ENCODE results near the gene GLO1. TPM values are rescaled to one million over a fixed set of nuclear protein-coding genes. Genes with fewer than 3 reads are reported as not detected.

Gene GLO1
- polyA plus RNA-seq, 1 donor (not counting 4 experiments of a cell fraction or from before 2014, with no cell fraction given), result 301 TPM

DNA sequence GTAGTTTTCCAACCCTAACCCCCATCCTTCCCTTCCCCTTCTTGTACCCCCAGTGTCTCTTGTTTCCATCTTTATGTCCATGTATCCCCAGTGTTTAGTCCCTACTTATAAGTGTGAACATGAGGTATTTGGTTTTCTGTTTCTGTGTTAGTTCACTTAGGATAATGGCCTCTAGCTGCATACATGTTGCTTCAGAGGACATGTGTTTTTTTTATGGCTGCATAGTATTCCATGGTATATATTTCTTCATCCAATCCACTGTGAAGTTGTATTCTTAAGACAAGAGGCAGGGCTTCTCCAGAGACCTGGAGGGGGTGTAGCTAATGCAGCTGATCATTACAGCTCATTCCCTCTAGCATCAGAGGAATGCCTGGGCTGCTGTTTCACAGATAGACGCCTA is 16.4 kb upstream of the GLO1 start:
- no peak for FAIRE-seq
- no peak overlapping the region for H2AFZ ChIP-seq (ENCODE audit: control insufficient read depth, low read length)
- H3K27ac ChIP-seq (ENCODE audit: control insufficient read depth, insufficient read depth, low read length), result no peak overlapping the region
- H3K27me3 ChIP-seq (ENCODE audit: control insufficient read depth, extremely low read depth, insufficient read depth, low read length), result peaks cover 4% of the 10 kb centered on the region
- H3K9ac ChIP-seq (ENCODE audit: control insufficient read depth, extremely low read depth, insufficient read depth, low read length), result no peak overlapping the region
- no peaks in the 10 kb centered on the region for H3K9me1 ChIP-seq (ENCODE audit: control insufficient read depth, extremely low read depth, insufficient read depth, low read length)
- H3K4me1 ChIP-seq (ENCODE audit: control insufficient read depth, extremely low read depth, insufficient read depth, low read length), result peaks cover 8% of the 10 kb centered on the region
- dilution Hi-C loops (cut with MboI; ENCODE audit: extremely low pct_ligation_motif_present, low sequenced_read_pairs), result no loop called here
- H3K4me2 ChIP-seq (ENCODE audit: control insufficient read depth, extremely low read depth, insufficient read depth, low read depth, low read length), result no peak overlapping the region
- no peaks in the 10 kb centered on the region for H3K36me3 ChIP-seq (ENCODE audit: control insufficient read depth in 2 of 2, extremely low read depth in 1 of 2, insufficient read depth in 2 of 2, low read length in 2 of 2)
- no peak for DNase-seq (ENCODE audit: low read depth, low spot score)
- H4K20me1 ChIP-seq (ENCODE audit: control insufficient read depth, extremely low read depth, insufficient read depth, low read length), result no peaks in the 10 kb centered on the region
- H3K9me3 ChIP-seq (ENCODE audit: control insufficient read depth, low read depth, low read length), result no peaks in the 10 kb centered on the region
- no peaks in the 10 kb centered on the region for H3K79me2 ChIP-seq (ENCODE audit: control insufficient read depth, insufficient read depth, low read length)
- no peak overlapping the region for H3K4me3 ChIP-seq (ENCODE audit: control insufficient read depth in 2 of 3, extremely low read depth in 1 of 3, insufficient read depth in 2 of 3, low read depth in 1 of 3, low read length in 3 of 3)
- TF ChIP-seq CTCF (optimal IDR thresholded peaks at IDR 0.05 in 1 of 3, IDR thresholded peaks at IDR 0.05 in 1 of 3, conservative IDR thresholded peaks at IDR 0.05 in 1 of 3; ENCODE audit: extremely low read depth in 1 of 3, insufficient read depth in 2 of 3, low read length in 3 of 3), result no peak
- no peak for TF ChIP-seq EZH2 (IDR thresholded peaks at IDR 0.05; ENCODE audit: low read length)

- Histone ChIP-seq H3K9ac (ENCODE audit: control insufficient read depth, extremely low read depth, insufficient read depth, low read length) (no peak overlapping the region), H3K4me1 (ENCODE audit: control insufficient read depth, extremely low read depth, insufficient read depth, low read length) (peaks cover 16% of the 10 kb centered on the region), H2AFZ (ENCODE audit: control insufficient read depth, low read length) (no peak overlapping the region), H3K36me3 (ENCODE audit: control insufficient read depth in 2 of 2, extremely low read depth in 1 of 2, insufficient read depth in 2 of 2, low read length in 2 of 2) (no peaks in the 10 kb centered on the region), H3K27me3 (ENCODE audit: control insufficient read depth, extremely low read depth, insufficient read depth, low read length) (peaks cover 4% of the 10 kb centered on the region), H3K9me1 (ENCODE audit: control insufficient read depth, extremely low read depth, insufficient read depth, low read length) (no peaks in the 10 kb centered on the region), H3K4me2 (ENCODE audit: control insufficient read depth, extremely low read depth, insufficient read depth, low read depth, low read length) (no peak overlapping the region), H4K20me1 (ENCODE audit: control insufficient read depth, extremely low read depth, insufficient read depth, low read length) (no peaks in the 10 kb centered on the region), H3K79me2 (ENCODE audit: control insufficient read depth, insufficient read depth, low read length) (no peaks in the 10 kb centered on the region), H3K4me3 (ENCODE audit: control insufficient read depth in 2 of 3, extremely low read depth in 1 of 3, insufficient read depth in 2 of 3, low read depth in 1 of 3, low read length in 3 of 3) (no peak overlapping the region), H3K9me3 (ENCODE audit: control insufficient read depth, low read depth, low read length) (no peaks in the 10 kb centered on the region), H3K27ac (ENCODE audit: control insufficient read depth, insufficient read depth, low read length) (no peak overlapping the region)
- dilution Hi-C loops (cut with MboI; ENCODE audit: extremely low pct_ligation_motif_present, low sequenced_read_pairs), result no loop called here
- DNase-seq (ENCODE audit: low read depth, low spot score) (no peak), FAIRE-seq (no peak)
- no peak for TF ChIP-seq CTCF (optimal IDR thresholded peaks at IDR 0.05 in 1 of 3, IDR thresholded peaks at IDR 0.05 in 1 of 3, conservative IDR thresholded peaks at IDR 0.05 in 1 of 3; ENCODE audit: extremely low read depth in 1 of 3, insufficient read depth in 2 of 3, low read length in 3 of 3)
- no peak for TF ChIP-seq EZH2 (IDR thresholded peaks at IDR 0.05; ENCODE audit: low read length)
Measured at GRCh38 chr6:38716825-38717224, 13.9 kb upstream of the GLO1 start.
